LHCN-M2 (cell line): Measurements from ENCODE around the gene ZBTB32. TPM values are rescaled to one million over a fixed set of nuclear protein-coding genes. Genes with fewer than 3 reads are reported as not detected.
A peak's percentile ranks its signal among the peaks of the same experiment; 100 is the strongest.

Experiments
- DNase-seq: peaks from one replicate; pipeline ENCODE4 v3.0.0-alpha.2; 2012; ENCODE audit warnings: low read depth
- total RNA-seq: library from RNA; depleted of rRNA; stranded (reverse); fragments of >200 nt; gene quantifications from 2 replicates; pipeline ENCODE4 v1.2.3, GENCODE V29; 2014

ZBTB32 gene
- total RNA-seq, 1 experiment from 2014 or later = not detected

GRCh38 chr19:35734889-35735288, 30.5 kb downstream of the ZBTB32 start:
- DNase-seq = no peak

DNA sequence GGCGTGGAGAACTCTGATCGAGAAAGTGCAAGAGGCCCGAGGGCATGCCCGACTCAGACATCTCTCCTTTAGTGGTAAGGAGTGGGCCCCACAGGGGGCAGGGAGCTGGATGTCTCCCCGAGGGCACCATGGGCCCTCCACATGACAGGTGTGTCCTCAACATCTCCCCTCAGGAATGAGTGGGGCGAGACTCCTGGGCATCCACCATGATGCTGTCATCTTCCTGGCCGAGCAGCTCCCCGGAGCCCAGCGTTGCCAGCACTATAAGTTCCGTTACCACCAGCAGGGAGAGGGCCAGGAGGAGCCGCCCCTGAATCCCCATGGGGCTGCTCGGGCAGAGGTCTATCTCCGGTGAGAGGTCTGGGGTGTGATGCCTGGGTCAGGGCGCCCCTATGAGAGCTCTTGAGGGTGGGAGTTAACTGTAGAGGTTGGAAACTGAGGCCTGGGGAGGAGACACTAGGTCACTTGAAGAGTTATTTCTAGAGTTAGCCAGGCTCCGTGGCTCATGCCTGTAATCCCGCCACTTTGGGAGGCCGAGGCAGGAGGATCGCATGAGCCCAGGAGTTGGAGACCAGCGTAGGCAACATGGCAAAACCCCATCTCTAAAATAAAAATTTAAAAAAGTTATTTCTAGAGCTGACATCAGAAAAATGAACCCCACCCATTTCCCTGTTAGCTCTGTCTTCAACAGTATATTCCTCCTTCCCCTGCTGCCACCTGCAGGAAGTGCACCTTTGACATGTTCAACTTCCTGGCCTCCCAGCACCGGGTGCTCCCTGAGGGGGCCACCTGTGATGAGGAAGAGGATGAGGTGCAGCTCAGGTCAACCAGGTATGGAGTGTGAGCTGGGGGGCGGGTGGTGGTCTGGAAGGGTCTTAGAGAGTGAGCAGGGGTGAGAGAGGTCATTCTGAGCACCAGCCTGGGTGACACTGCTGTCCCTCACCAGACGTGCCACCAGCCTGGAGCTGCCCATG, 32.8 kb downstream of the ZBTB32 start:
- DNase-seq = no peak

GRCh38 chr19:35738021-35738886, 33.9 kb downstream of the ZBTB32 start:
- no peak for DNase-seq

GRCh38 chr19:35738887-35739229, 34.5 kb downstream of the ZBTB32 start:
- no peak for DNase-seq

GRCh38 chr19:35739275-35740107, 35.1 kb downstream of the ZBTB32 start:
- no peak for DNase-seq

DNA sequence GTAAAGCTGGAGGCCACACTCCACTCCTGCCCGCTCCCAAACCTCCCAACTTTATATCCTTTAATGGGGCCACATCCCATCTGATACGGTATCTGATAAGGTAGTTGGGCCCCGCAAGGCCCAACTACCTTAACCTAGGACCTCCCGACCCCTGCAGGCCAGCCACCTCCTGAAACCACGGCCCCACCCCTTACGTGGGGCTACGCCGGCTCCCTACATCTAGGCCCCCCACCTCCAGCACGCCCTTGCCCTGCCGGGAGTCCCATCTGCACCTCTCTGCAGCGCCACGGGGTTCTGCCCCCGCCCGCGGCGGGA, 35.7 kb downstream of the ZBTB32 start:
- no peak for DNase-seq

DNA sequence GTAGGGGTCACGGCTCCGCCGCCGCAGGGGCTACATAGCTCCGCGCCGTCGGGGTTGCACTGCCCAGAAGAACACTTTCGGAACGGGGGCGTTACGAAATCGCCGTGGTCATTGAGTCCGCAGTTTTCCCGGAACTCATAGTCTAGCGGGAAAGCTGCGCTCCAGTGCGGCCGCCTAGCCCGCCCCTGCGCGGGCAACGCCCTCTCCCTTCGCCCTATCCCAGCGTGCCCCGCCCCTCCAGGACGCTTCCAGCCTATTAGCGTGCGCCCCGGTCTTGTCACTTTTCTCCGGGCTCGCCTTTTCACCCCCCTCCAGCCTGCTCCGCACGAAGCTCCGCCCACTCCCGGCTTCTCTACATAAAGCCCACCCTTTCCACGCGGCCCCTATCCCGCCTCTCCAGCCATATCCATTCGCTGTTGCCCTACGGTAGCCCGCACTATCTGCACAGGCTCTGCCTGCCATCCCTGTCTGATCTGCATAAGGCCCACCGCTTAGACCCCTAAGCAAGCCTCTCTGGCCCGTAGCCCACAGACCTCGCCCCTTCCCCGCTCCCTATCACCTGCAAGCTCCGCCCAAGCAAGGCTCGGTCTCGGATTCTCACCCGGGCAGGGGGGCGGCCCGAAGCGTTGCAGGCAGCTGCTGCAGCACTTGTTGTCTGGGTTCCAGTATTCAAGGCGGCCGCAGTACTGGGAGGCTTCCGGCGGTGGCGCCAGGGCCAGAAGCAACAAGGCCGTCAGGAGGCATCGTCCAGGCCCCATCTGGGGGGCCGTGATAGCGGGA, 36.3 kb downstream of the ZBTB32 start:
- DNase-seq = peak; percentile 95

DNA sequence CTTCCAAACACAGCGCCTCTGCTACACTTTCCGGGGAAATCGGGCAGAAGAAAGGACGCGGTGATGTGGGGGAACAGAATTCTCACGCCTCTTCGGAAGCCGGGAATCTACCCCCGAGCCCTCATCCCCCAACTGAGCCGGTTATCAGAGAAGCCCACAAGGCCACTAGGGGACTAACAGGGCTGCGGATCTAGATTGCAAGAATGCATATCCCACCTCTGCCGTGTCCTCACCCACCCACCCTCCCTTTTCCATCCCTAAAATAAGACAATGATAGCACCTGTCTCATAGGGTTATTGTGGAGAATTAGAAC, 36.8 kb downstream of the ZBTB32 start:
- no peak for DNase-seq

GRCh38 chr19:35742121-35742724, 37.9 kb downstream of the ZBTB32 start, which contains the start of gene IGFLR1:
Gene IGFLR1 (minus strand): TSS chr19:35742452. CDS start chr19:35741180, 1,272 bp downstream.
- no peak for DNase-seq

DNA sequence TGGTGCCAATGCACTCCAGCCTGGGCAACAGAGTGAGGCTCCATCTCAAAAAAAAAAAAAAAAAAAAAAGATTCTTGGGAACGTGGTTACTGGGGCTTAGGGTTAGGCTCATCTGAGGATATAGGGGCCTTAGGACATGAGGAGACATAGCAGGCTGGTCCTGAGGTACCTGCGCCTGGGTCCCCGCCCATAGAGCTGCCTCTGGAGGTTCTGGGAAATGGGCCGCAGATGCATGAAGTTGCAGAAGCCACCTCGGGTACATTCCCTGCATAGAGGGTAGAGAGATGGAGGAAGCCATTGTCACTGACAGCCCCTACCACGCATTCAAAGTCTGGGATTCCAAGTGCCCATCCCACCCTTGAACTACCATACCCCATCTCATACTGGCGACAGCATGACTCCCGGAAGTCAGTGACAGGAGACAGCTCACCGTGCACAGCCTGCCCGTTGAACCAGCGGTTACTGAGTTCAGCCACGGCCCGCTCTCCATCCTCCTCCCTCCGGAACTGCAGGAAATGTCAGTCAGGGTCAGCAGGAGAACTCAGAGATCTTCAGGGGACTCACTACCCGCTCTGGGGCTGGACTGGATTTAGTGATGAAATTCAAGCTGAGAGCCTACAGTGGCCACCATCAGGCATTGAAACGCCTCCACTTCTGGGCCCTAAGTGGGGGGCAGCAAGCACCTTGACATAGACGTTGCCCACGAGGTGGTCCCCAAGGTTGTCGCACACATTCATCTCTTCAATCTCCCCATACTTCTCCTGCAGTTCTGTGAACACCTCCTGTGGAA, 39.5 kb downstream of the ZBTB32 start:
- DNase-seq = no peak

- peak; percentile 94 for DNase-seq
Measured at GRCh38 chr19:35744430-35745327, 40.3 kb downstream of the ZBTB32 start.

GRCh38 chr19:35745328-35746086, 41.1 kb downstream of the ZBTB32 start, which contains the start of the genes PSENEN and U2AF1L4:
Gene PSENEN (plus strand): TSS chr19:35745651. CDS start chr19:35745931, 280 bp downstream.
Gene U2AF1L4 (minus strand): TSS chr19:35745418. CDS start chr19:35745391, 27 bp downstream.
- peak; percentile 99 for DNase-seq

GRCh38 chr19:35746087-35746462, 41.7 kb downstream of the ZBTB32 start:
- DNase-seq = no peak

DNA sequence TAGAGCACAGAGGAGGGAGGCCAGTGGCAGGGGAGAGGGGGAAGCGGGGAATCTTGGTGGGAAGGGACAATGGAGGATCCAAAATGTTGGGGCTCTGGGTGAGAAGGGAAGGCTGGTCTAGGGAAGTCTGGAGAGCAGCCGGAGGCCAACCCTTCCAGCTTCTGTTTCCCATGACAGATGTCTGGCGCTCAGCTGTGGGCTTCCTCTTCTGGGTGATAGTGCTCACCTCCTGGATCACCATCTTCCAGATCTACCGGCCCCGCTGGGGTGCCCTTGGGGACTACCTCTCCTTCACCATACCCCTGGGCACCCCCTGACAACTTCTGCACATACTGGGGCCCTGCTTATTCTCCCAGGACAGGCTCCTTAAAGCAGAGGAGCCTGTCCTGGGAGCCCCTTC, 42.2 kb downstream of the ZBTB32 start:
- no peak for DNase-seq

- peak; percentile 99 for DNase-seq
Measured at GRCh38 chr19:35748106-35749020, 44.0 kb downstream of the ZBTB32 start, which contains the start of gene LIN37. Gene LIN37 (plus strand): TSS chr19:35748576. CDS start chr19:35748725, 149 bp downstream.

- no peak for DNase-seq
Measured at GRCh38 chr19:35750167-35750566, 45.8 kb downstream of the ZBTB32 start.
